Caco-2 (cell line): ENCODE data around the gene RTKN2. TPM values are rescaled to one million over a fixed set of nuclear protein-coding genes. Genes with fewer than 3 reads are reported as not detected.

Source experiments
- BruUV-seq: library from RNA; stranded (reverse); fragments of 400-500 nt; replicated peaks from 2 replicates; lab custom pipeline; 2021; lab: Mats Ljungman, UMichigan
- CTCF ChIA-PET: fragments of 300-600 bp; sonication (Branson Sonifier 250); formaldehyde crosslinking; loops from one replicate; lab custom pipeline; 2022; ENCODE audit warnings: antibody characterized with exemption; lab: Charles Lee
- POLR2A ChIA-PET: fragments of 300-600 bp; sonication (Branson Sonifier 250); formaldehyde crosslinking; loops from one replicate; lab custom pipeline; 2022; ENCODE audit warnings: antibody characterized with exemption; lab: Charles Lee
- DNase-seq, 2 experiments: peaks; one replicate each; pipeline versions ENCODE4 v3.0.0 to v3.0.0-alpha.2; 2020 to 2022
- H3K27me3 ChIP-seq: replicated peaks from 2 replicates; pipeline ENCODE4 v1.6.0; 2011; ENCODE audit warnings: low read length; ENCODE audit not compliant: control insufficient read depth, insufficient read depth
- H3K36me3 ChIP-seq: 2 replicates; pipeline ENCODE4 v1.5.1; 2011; ENCODE audit warnings: low read length; ENCODE audit not compliant: control insufficient read depth, insufficient read depth
- H3K4me1 ChIP-seq: fragments of 250-450 bp; sonication (Bioruptor Pico); 2 replicates; pipeline ENCODE4 v1.5.1; 2020; ENCODE audit warnings: mild to moderate bottlenecking
- H3K4me3 ChIP-seq: 2 replicates; pipeline ENCODE4 v1.5.1; 2011; ENCODE audit warnings: low read depth, mild to moderate bottlenecking, control low read depth, low read length
- H3K9me3 ChIP-seq: fragments of 250-450 bp; sonication (Bioruptor Pico); 2 replicates; pipeline ENCODE4 v1.5.1; 2020; ENCODE audit warnings: mild to moderate bottlenecking, moderate library complexity
- H3K27ac Mint-ChIP-seq: one replicate; pipeline ENCODE4 v1.8.0; 2022; ENCODE audit warnings: mixed read lengths; ENCODE audit not compliant: unreplicated experiment
- H3K27me3 Mint-ChIP-seq: one replicate; pipeline ENCODE4 v1.8.0; 2022; ENCODE audit warnings: mixed read lengths; ENCODE audit not compliant: insufficient read depth, unreplicated experiment
- H3K36me3 Mint-ChIP-seq: one replicate; pipeline ENCODE4 v1.8.0; 2022; ENCODE audit warnings: mild to moderate bottlenecking, mixed read lengths; ENCODE audit not compliant: insufficient read depth, unreplicated experiment
- H3K4me1 Mint-ChIP-seq: one replicate; pipeline ENCODE4 v1.8.0; 2022; ENCODE audit warnings: low read depth, mixed read lengths; ENCODE audit not compliant: unreplicated experiment
- H3K4me3 Mint-ChIP-seq: one replicate; pipeline ENCODE4 v1.8.0; 2022; ENCODE audit warnings: mild to moderate bottlenecking, moderate library complexity, mixed read lengths; ENCODE audit not compliant: unreplicated experiment
- H3K9me3 Mint-ChIP-seq: one replicate; pipeline ENCODE4 v1.8.0; 2022; ENCODE audit warnings: mixed read lengths; ENCODE audit not compliant: unreplicated experiment
- intact Hi-C: fragments of 100-400 bp; cut with micrococcal nuclease; formaldehyde crosslinking; loops from one replicate; pipeline ENCODE4 v1.10.0; 2022; ENCODE audit not compliant: unreplicated experiment
- total RNA-seq: library from RNA; stranded (reverse); gene quantifications from 2 replicates; pipeline ENCODE4 v1.2.3, GENCODE V29; 2022
- TF ChIP-seq, protein P1 (sequence below), 2 experiments: fragments of 200-600 bp in 1 of 2; IDR thresholded peaks; 1 replicate in 1 of 2; 2 replicates in 1 of 2; pipeline versions ENCODE4 v1.5.1 to v1.8.0; 2011 to 2022; ENCODE audit warnings: antibody characterized with exemption in 1 of 2, control low read depth in 1 of 2, inconsistent platforms in 1 of 2, low read depth in 1 of 2, low read length in 1 of 2, mild to moderate bottlenecking in 1 of 2, moderate library complexity in 1 of 2; ENCODE audit not compliant: insufficient read depth in 1 of 2, severe bottlenecking in 1 of 2, unreplicated experiment in 1 of 2

The RTKN2 gene
- total RNA-seq, 1 experiment from 2014 or later: 37.1 TPM

DNA sequence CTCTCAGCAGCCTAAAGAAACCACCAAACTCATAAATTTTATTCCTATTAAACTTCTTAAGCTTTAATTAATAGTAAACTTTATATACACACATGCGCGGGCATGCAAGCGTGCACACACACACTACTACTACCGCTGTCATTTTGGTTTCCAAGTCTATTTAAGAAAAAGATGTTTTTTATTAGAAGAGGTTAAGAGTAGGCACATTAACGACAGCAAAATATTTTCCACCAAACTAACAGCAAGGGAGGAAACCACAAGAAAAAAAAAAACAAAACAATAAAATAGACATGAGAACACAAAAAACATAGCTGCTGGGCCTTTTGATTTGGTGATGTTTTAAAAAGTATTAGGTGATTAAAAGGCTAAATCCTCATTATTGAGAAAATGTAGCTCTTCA, 28.6 kb downstream of the RTKN2 start:
- intact Hi-C loops: loop anchor here (10.0 kb wide), 1 partner anchor 635 kb away; no protein-coding TSS in a partner anchor

DNA sequence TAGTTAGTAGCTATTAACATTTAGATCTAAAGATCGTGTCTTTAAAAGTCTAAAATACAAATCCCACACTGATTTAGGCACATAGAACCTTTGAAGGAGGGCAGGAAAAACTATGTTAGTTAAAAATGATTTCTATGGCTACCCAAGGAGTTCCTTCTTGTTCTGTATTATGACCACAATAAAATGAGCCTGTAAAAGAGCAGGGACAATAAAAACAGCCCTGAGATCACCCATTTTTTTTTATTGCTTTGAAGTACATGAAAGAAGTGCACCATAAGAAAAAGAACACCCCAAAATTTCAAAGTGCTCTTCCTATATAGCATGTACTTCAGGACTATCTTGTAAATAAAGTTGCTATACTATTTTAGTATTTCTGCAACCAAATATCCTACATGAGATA, 29.8 kb downstream of the RTKN2 start:
- no peaks in the 10 kb centered on the region for H3K9me3 Mint-ChIP-seq
- H3K36me3 ChIP-seq: no peaks in the 10 kb centered on the region
- ChIA-PET POLR2A (no interaction called here), CTCF (interaction anchor here (0.7 kb wide), 1 partner anchor 20 kb away, joined by 3 read pairs; no protein-coding TSS in a partner anchor)
- peaks cover 14% of the 10 kb centered on the region for H3K4me1 ChIP-seq
- H3K9me3 ChIP-seq: no peaks in the 10 kb centered on the region
- intact Hi-C loops: no loop called here
- TF ChIP-seq, protein P1, sequence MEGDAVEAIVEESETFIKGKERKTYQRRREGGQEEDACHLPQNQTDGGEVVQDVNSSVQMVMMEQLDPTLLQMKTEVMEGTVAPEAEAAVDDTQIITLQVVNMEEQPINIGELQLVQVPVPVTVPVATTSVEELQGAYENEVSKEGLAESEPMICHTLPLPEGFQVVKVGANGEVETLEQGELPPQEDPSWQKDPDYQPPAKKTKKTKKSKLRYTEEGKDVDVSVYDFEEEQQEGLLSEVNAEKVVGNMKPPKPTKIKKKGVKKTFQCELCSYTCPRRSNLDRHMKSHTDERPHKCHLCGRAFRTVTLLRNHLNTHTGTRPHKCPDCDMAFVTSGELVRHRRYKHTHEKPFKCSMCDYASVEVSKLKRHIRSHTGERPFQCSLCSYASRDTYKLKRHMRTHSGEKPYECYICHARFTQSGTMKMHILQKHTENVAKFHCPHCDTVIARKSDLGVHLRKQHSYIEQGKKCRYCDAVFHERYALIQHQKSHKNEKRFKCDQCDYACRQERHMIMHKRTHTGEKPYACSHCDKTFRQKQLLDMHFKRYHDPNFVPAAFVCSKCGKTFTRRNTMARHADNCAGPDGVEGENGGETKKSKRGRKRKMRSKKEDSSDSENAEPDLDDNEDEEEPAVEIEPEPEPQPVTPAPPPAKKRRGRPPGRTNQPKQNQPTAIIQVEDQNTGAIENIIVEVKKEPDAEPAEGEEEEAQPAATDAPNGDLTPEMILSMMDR (IDR thresholded peaks at IDR 0.05; ENCODE audit: insufficient read depth in 1 of 2, low read depth in 1 of 2, low read length in 1 of 2, severe bottlenecking in 1 of 2, unreplicated experiment in 1 of 2): no peak
- H3K4me3 ChIP-seq: no peak overlapping the region
- H3K27ac Mint-ChIP-seq: no peak overlapping the region
- no peak for DNase-seq
- H3K27me3 Mint-ChIP-seq: no peaks in the 10 kb centered on the region
- H3K4me3 Mint-ChIP-seq: no peak overlapping the region
- H3K27me3 ChIP-seq: no peaks in the 10 kb centered on the region
- H3K4me1 Mint-ChIP-seq: peaks cover 28% of the 10 kb centered on the region
- H3K36me3 Mint-ChIP-seq: peaks cover 17% of the 10 kb centered on the region
- no TSS peak for BruUV-seq

More for the DNA sequence above, 28.6 kb downstream of the RTKN2 start:
- Mint-ChIP-seq H3K9me3 (no peaks in the 10 kb centered on the region), H3K27me3 (no peaks in the 10 kb centered on the region), H3K4me1 (peaks cover 23% of the 10 kb centered on the region), H3K36me3 (peaks cover 6% of the 10 kb centered on the region), H3K27ac (no peak overlapping the region), H3K4me3 (no peak overlapping the region)
- Histone ChIP-seq H3K36me3 (no peaks in the 10 kb centered on the region), H3K27me3 (no peaks in the 10 kb centered on the region), H3K4me1 (peaks cover 19% of the 10 kb centered on the region), H3K4me3 (no peak overlapping the region), H3K9me3 (no peaks in the 10 kb centered on the region)
- TF ChIP-seq, protein P1 (IDR thresholded peaks at IDR 0.05; ENCODE audit: insufficient read depth in 1 of 2, low read depth in 1 of 2, low read length in 1 of 2, severe bottlenecking in 1 of 2, unreplicated experiment in 1 of 2): no peak
- CTCF ChIA-PET: no interaction called here
- BruUV-seq: no TSS peak
- POLR2A ChIA-PET: interaction anchor here (0.7 kb wide), 1 partner anchor 25 kb away, joined by 3 read pairs; no protein-coding TSS in a partner anchor
- no peak for DNase-seq

DNA sequence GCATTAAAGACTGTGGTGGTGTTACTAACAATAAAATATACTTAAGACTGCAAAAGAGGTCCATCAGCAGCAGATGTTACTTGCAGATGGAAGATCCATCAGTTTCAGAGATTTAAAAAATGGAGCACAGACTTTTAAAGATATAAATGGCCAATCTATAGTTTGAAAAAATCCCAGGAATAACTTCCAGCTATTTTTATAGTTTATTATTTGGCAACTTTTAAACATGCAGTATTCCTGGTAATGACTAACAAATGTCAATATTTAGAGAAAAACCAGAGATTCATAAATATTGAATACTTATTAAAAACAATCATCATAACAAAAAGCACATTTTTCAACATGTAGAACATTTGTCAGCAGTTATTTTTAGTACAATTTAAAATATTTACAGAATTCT, 30.7 kb downstream of the RTKN2 start:
- Mint-ChIP-seq H3K4me3 (no peak overlapping the region), H3K9me3 (no peaks in the 10 kb centered on the region), H3K27me3 (no peaks in the 10 kb centered on the region), H3K4me1 (peaks cover 25% of the 10 kb centered on the region), H3K27ac (no peak overlapping the region), H3K36me3 (peaks cover 17% of the 10 kb centered on the region)
- Histone ChIP-seq H3K36me3 (no peaks in the 10 kb centered on the region), H3K27me3 (no peaks in the 10 kb centered on the region), H3K9me3 (no peaks in the 10 kb centered on the region), H3K4me3 (no peak overlapping the region), H3K4me1 (peaks cover 15% of the 10 kb centered on the region)
- no peak for DNase-seq
- intact Hi-C loops: no loop called here
- no TSS peak for BruUV-seq
- TF ChIP-seq, protein P1 (IDR thresholded peaks at IDR 0.05; ENCODE audit: insufficient read depth in 1 of 2, low read depth in 1 of 2, low read length in 1 of 2, severe bottlenecking in 1 of 2, unreplicated experiment in 1 of 2): no peak
- POLR2A ChIA-PET: no interaction called here
- CTCF ChIA-PET: no interaction called here
